SK-N-SH (cell line): ENCODE results near the gene APBA2. TPM values are rescaled to one million over a fixed set of nuclear protein-coding genes. Genes with fewer than 3 reads are reported as not detected.

Experiments
- CTCF ChIA-PET: fragments of 300-600, 350-600 bp; formaldehyde crosslinking; extraction: SDS; loops from one replicate; lab custom pipeline; 2021; lab: Yijun Ruan, JAX
- POLR2A ChIA-PET: fragments of 350-600 bp; sonication (Branson Sonifier 250); formaldehyde crosslinking; extraction: SDS; loops from one replicate; lab custom pipeline; 2020; ENCODE audit warnings: antibody characterized with exemption, inconsistent platforms; lab: Yijun Ruan, JAX
- DNase-seq: peaks from one replicate; pipeline ENCODE4 v3.0.0; 2012
- H2AFZ ChIP-seq: fragments of 200-600 bp; sonication (generic); 2 replicates; pipeline ENCODE4 v1.8.1; 2016; ENCODE audit warnings: antibody characterized with exemption, mild to moderate bottlenecking, low read depth
- H3F3A ChIP-seq: fragments of 200-600 bp; sonication (generic); replicated peaks from 2 replicates; pipeline ENCODE3; 2016; ENCODE audit warnings: antibody characterized with exemption, mild to moderate bottlenecking; ENCODE audit not compliant: insufficient read depth
- H3K27ac ChIP-seq, 2 experiments: fragments of 200-500 bp in 1 of 2; fragments of 200-600 bp in 1 of 2; sonication (Bioruptor generic) in 1 of 2; sonication (generic), shearing (Covaris generic) in 1 of 2; 2 replicates each; pipeline versions ENCODE4 v1.5.1 to v1.6.1; 2014 to 2016; ENCODE audit warnings: low read depth in 2 of 2, inconsistent platforms in 1 of 2, low read length in 1 of 2, mild to moderate bottlenecking in 1 of 2, mixed read lengths in 1 of 2
- H3K27me3 ChIP-seq: fragments of 200-600 bp; sonication (generic), shearing (Covaris generic); 2 replicates; pipeline ENCODE4 v1.6.1; 2016; ENCODE audit warnings: mixed run types; ENCODE audit not compliant: insufficient read depth
- H3K36me3 ChIP-seq, 2 experiments: fragments of 200-500 bp in 1 of 2; fragments of 200-600 bp in 1 of 2; sonication (Bioruptor generic) in 1 of 2; sonication (generic) in 1 of 2; replicated peaks in 1 of 2; 2 replicates each; pipeline versions ENCODE3 to v1.5.1; 2014 to 2016; ENCODE audit warnings: low read length in 1 of 2, mild to moderate bottlenecking in 1 of 2; ENCODE audit not compliant: insufficient read depth in 2 of 2, control insufficient read depth in 1 of 2
- H3K4me1 ChIP-seq, 2 experiments: fragments of 200-500 bp in 1 of 2; fragments of 200-600 bp in 1 of 2; sonication (Bioruptor generic) in 1 of 2; sonication (generic), shearing (Covaris generic) in 1 of 2; 2 replicates each; pipeline versions ENCODE4 v1.5.1 to v1.6.1; 2014 to 2016; ENCODE audit warnings: low read depth in 1 of 2, low read length in 1 of 2, mixed run types in 1 of 2; ENCODE audit not compliant: insufficient read depth in 2 of 2, control insufficient read depth in 1 of 2
- H3K4me2 ChIP-seq: fragments of 200-600 bp; sonication (generic), shearing (Covaris generic); 2 replicates; pipeline ENCODE4 v1.6.1; 2017; ENCODE audit warnings: mixed run types
- H3K4me3 ChIP-seq, 2 experiments: fragments of 200-500 bp in 1 of 2; fragments of 200-600 bp in 1 of 2; sonication (Bioruptor generic) in 1 of 2; sonication (generic), shearing (Covaris generic) in 1 of 2; 2 replicates each; pipeline versions ENCODE4 v1.5.1 to v1.8.1; 2014 to 2016; ENCODE audit warnings: low read depth in 2 of 2, inconsistent platforms in 1 of 2, low read length in 1 of 2, mild to moderate bottlenecking in 1 of 2, mixed read lengths in 1 of 2, moderate library complexity in 1 of 2
- H3K79me2 ChIP-seq: fragments of 200-600 bp; sonication (generic); 2 replicates; pipeline ENCODE4 v1.8.1; 2017; ENCODE audit warnings: mild to moderate bottlenecking; ENCODE audit not compliant: insufficient read depth
- H3K9ac ChIP-seq: fragments of 200-600 bp; sonication (generic); 2 replicates; pipeline ENCODE4 v1.6.1; 2017; ENCODE audit warnings: mixed run types
- H3K9me2 ChIP-seq: fragments of 200-600 bp; sonication (generic); 2 replicates; pipeline ENCODE4 v1.6.1; 2017; ENCODE audit warnings: mixed run types
- H3K9me3 ChIP-seq: fragments of 200-600 bp; sonication (generic); 2 replicates; pipeline ENCODE4 v1.6.1; 2017; ENCODE audit warnings: mixed run types, mild to moderate bottlenecking, moderate library complexity
- H4K20me1 ChIP-seq: fragments of 200-600 bp; sonication (generic); 2 replicates; pipeline ENCODE4 v1.6.1; 2017; ENCODE audit warnings: mild to moderate bottlenecking, mixed run types; ENCODE audit not compliant: insufficient read depth
- CTCF ChIP-seq: fragments of 200-600 bp; sonication (generic); IDR thresholded peaks from 2 replicates; pipeline ENCODE4 v1.6.1; 2017; ENCODE audit warnings: antibody characterized with exemption, mild to moderate bottlenecking, moderate library complexity
- ELF1 ChIP-seq: IDR thresholded peaks from 2 replicates; pipeline ENCODE4 v1.4.0; 2012
- FOXM1 ChIP-seq: IDR thresholded peaks from 2 replicates; pipeline ENCODE4 v1.4.0; 2012; ENCODE audit warnings: low read depth, mild to moderate bottlenecking
- NFIC ChIP-seq: IDR thresholded peaks from 2 replicates; pipeline ENCODE4 v1.4.0; 2012; ENCODE audit warnings: borderline replicate concordance
- POLR2AphosphoS5 ChIP-seq: IDR thresholded peaks from 2 replicates; pipeline ENCODE4 v1.6.1; 2012; ENCODE audit warnings: low read depth, low read length
- REST ChIP-seq: IDR thresholded peaks from 2 replicates; pipeline ENCODE4 v1.6.1; 2012; ENCODE audit warnings: mild to moderate bottlenecking, low read depth, low read length, moderate library complexity
- SIN3A ChIP-seq: IDR thresholded peaks from 2 replicates; pipeline ENCODE4 v1.6.1; 2012; ENCODE audit warnings: low read depth, mild to moderate bottlenecking, low read length, moderate library complexity, borderline replicate concordance
- SMC3 ChIP-seq: IDR thresholded peaks from 2 replicates; pipeline ENCODE4 v1.6.1; 2012; ENCODE audit warnings: low read depth, low read length, improper control_type of control experiment
- WGBS: methylation state at CpG from one replicate; pipeline ENCODE4 v1.1.6; 2017; ENCODE audit warnings: low lambda C conversion rate; 5-methylcytosine and 5-hydroxymethylcytosine counted together
- polyA plus RNA-seq, 3 experiments: library from polyadenylated mRNA; depleted of rRNA; stranded (reverse); fragments of >200 nt; gene quantifications; 2 replicates each; pipeline ENCODE4 v1.2.3, GENCODE V29; 2012

The APBA2 gene
- polyA plus RNA-seq, 1 of the 3 experiments (the other 2 are of a cell fraction): 12.7 TPM

GRCh38 chr15:29003840-29004233 is 118.1 kb downstream of the APBA2 start:
- H3K4me2 ChIP-seq: no peak overlapping the region
- H3K36me3 ChIP-seq: no peaks in the 10 kb centered on the region
- H3K4me3 ChIP-seq: no peak overlapping the region
- no peaks in the 10 kb centered on the region for H3K9me3 ChIP-seq
- no peak overlapping the region for H3K9ac ChIP-seq
- H2AFZ ChIP-seq: no peak overlapping the region
- H3K27ac ChIP-seq: no peak overlapping the region
- CTCF ChIA-PET: no interaction called here
- DNase-seq: no peak
- H3K79me2 ChIP-seq: no peaks in the 10 kb centered on the region
- POLR2A ChIA-PET: no interaction called here
- no peak for TF ChIP-seq SMC3
- TF ChIP-seq POLR2AphosphoS5: no peak
- no peak for TF ChIP-seq FOXM1
- no peak for TF ChIP-seq ELF1
- no peak for TF ChIP-seq CTCF
- H3K4me1 ChIP-seq: no peaks in the 10 kb centered on the region
- 78% methylated on average over 2 of the region's 2 CpGs for WGBS
- H4K20me1 ChIP-seq: no peaks in the 10 kb centered on the region
- H3K27me3 ChIP-seq: no peaks in the 10 kb centered on the region
- H3F3A ChIP-seq: no peaks in the 10 kb centered on the region
- H3K9me2 ChIP-seq: no peaks in the 10 kb centered on the region

DNA sequence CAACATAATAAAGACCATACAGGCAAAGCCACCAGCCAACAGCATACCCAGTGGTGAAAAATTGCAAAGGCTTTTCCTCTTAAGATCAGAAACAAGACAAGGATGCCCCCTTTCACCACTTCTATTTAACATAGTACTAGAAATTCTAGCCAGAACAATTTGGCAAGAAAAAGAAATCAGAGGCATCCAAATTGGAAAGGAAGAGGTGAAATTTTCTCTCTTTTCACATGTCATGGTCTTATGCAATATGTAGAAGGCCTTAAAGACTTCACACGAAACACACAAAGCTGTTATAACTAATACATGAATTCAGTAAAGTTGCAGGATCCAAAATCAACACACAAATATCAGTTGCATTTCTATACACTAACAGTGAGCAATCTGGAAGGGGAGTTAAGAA is 120.2 kb downstream of the APBA2 start:
- WGBS: 79% methylated on average over 1 of the region's 1 CpG
- H3K9me3 ChIP-seq: no peaks in the 10 kb centered on the region
- no peaks in the 10 kb centered on the region for H3K36me3 ChIP-seq
- ChIA-PET POLR2A (no interaction called here), CTCF (no interaction called here)
- no peaks in the 10 kb centered on the region for H4K20me1 ChIP-seq
- no peak overlapping the region for H3K4me2 ChIP-seq
- no peaks in the 10 kb centered on the region for H3K9me2 ChIP-seq
- H3K4me3 ChIP-seq: no peak overlapping the region
- no peaks in the 10 kb centered on the region for H3K79me2 ChIP-seq
- no peaks in the 10 kb centered on the region for H3K4me1 ChIP-seq
- no peak overlapping the region for H3K27ac ChIP-seq
- DNase-seq: no peak
- H2AFZ ChIP-seq: no peak overlapping the region
- no peaks in the 10 kb centered on the region for H3K27me3 ChIP-seq
- H3F3A ChIP-seq: no peaks in the 10 kb centered on the region
- H3K9ac ChIP-seq: no peak overlapping the region
- no peak for TF ChIP-seq NFIC
- TF ChIP-seq REST: no peak
- TF ChIP-seq ELF1: no peak
- TF ChIP-seq SIN3A: no peak
- TF ChIP-seq POLR2AphosphoS5: no peak
